GM23248 (cell line): Measurements from ENCODE around the gene CSNK1A1.

Experiments
- EZH2 ChIP-seq: fragments of 200-600 bp; sonication (generic); IDR thresholded peaks from 2 replicates; pipeline ENCODE4 v1.6.1; 2018; ENCODE audit warnings: antibody characterized with exemption, mild to moderate bottlenecking; ENCODE audit not compliant: insufficient read depth, poor library complexity, severe bottlenecking
- EZH2phosphoT487 ChIP-seq: fragments of 200-600 bp; sonication (generic); IDR thresholded peaks from 2 replicates; pipeline ENCODE4 v1.6.1; 2018; ENCODE audit warnings: antibody characterized with exemption, moderate library complexity, mild to moderate bottlenecking, low read depth; ENCODE audit not compliant: insufficient read depth

DNA sequence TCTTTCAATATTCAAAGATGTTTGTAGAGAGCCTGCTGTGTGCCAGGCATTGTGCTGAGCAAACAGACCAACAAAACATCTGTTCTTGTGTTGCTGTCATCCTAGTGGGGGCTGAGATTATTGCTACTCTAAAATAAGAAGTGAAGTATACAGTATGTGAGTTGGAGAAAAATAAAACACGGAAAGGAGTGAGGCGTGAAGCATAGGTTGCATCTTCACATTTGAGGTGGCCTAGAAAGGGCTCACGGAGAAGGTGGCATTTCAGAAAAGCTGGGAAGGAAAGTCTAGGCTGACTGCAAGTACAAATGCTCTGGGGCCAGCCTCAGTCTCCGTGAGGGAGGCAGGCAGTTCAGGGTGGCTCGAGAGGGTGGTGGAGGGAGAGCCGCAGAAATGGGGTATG is 80.3 kb downstream of the CSNK1A1 start:
- TF ChIP-seq EZH2 (no peak), EZH2phosphoT487 (no peak)
